HepG2 (cell line): ENCODE results near the gene GNAZ. TPM values are rescaled to one million over a fixed set of nuclear protein-coding genes. Genes with fewer than 3 reads are reported as not detected.

Experiments used
- AGO1 ChIP-seq: fragments of 200-400 bp; formaldehyde crosslinking; IDR thresholded peaks from 2 replicates; pipeline ENCODE4 v1.6.1; 2017; ENCODE audit warnings: mild to moderate bottlenecking, low read depth, low read length, moderate library complexity; ENCODE audit not compliant: poor library complexity, severe bottlenecking
- ARID4A ChIP-seq: sonication (generic); formaldehyde crosslinking; IDR thresholded peaks from 2 replicates; pipeline ENCODE4 v1.5.0; 2020; ENCODE audit warnings: mild to moderate bottlenecking, missing genetic modification reagents, borderline replicate concordance
- ASH2L ChIP-seq: fragments of 300-600, 200-600 bp; sonication (generic); IDR thresholded peaks from 2 replicates; pipeline ENCODE4 v1.7.0; 2017; ENCODE audit warnings: low read depth, mild to moderate bottlenecking, moderate library complexity, mixed read lengths, low read length; ENCODE audit not compliant: insufficient read length
- ATAD3A ChIP-seq: sonication (generic); formaldehyde crosslinking; IDR thresholded peaks from 2 replicates; pipeline ENCODE4 v1.4.0; 2020; ENCODE audit warnings: missing genetic modification reagents
- CENPX ChIP-seq: sonication (generic); formaldehyde crosslinking; IDR thresholded peaks from 2 replicates; pipeline ENCODE4 v1.9.0; 2021; ENCODE audit warnings: mild to moderate bottlenecking, missing genetic modification reagents, moderate library complexity
- CHD2 ChIP-seq: IDR thresholded peaks from 2 replicates; pipeline ENCODE4 v1.6.1; 2011; ENCODE audit warnings: low read depth, low read length, improper control_type of control experiment
- GTF3A ChIP-seq: sonication (generic); formaldehyde crosslinking; conservative IDR thresholded peaks from 2 replicates; pipeline ENCODE4 v1.4.0; 2020; ENCODE audit warnings: mild to moderate bottlenecking, missing genetic modification reagents
- HBP1 ChIP-seq: IDR thresholded peaks from 2 replicates; pipeline ENCODE4 v1.6.1; 2016; ENCODE audit warnings: low read depth, control low read depth
- HDAC1 ChIP-seq: sonication (generic); formaldehyde crosslinking; IDR thresholded peaks from 2 replicates; pipeline ENCODE4 v1.5.1; 2020; ENCODE audit warnings: mild to moderate bottlenecking, missing genetic modification reagents
- MAFK ChIP-seq, 2 experiments: IDR thresholded peaks in 1 of 2; conservative IDR thresholded peaks in 1 of 2; 2 replicates each; pipeline ENCODE4 v1.6.1; 2011; ENCODE audit warnings: improper control_type of control experiment in 2 of 2, low read length in 2 of 2
- NCOA1 ChIP-seq: sonication (generic); formaldehyde crosslinking; IDR thresholded peaks from 2 replicates; pipeline ENCODE4 v1.9.0; 2021; ENCODE audit warnings: missing genetic modification reagents
- NFYB ChIP-seq: sonication (generic); formaldehyde crosslinking; IDR thresholded peaks from 2 replicates; pipeline ENCODE4 v1.4.0; 2020; ENCODE audit warnings: missing genetic modification reagents
- RBM22 ChIP-seq: fragments of 200-400 bp; formaldehyde crosslinking; optimal IDR thresholded peaks from 2 replicates; pipeline ENCODE3; 2017; ENCODE audit warnings: mild to moderate bottlenecking, low read length, moderate library complexity
- SP1 ChIP-seq, 2 experiments: fragments of 450-650 bp in 1 of 2; sonication (generic) in 1 of 2; formaldehyde crosslinking in 1 of 2; IDR thresholded peaks; 2 replicates each; pipeline versions ENCODE4 v1.4.0 to v1.6.1; 2016 to 2020; ENCODE audit warnings: missing genetic modification reagents in 1 of 2
- SPEN ChIP-seq: sonication (generic); formaldehyde crosslinking; IDR thresholded peaks from 2 replicates; pipeline ENCODE4 v1.5.1; 2020; ENCODE audit warnings: low read depth, mild to moderate bottlenecking, missing genetic modification reagents
- TRIM24 ChIP-seq: sonication (generic); formaldehyde crosslinking; IDR thresholded peaks from 2 replicates; pipeline ENCODE4 v1.8.0; 2022; ENCODE audit warnings: mild to moderate bottlenecking, missing genetic modification reagents
- XRCC5 ChIP-seq: fragments of 200-400 bp; formaldehyde crosslinking; optimal IDR thresholded peaks from 2 replicates; pipeline ENCODE3; 2017; ENCODE audit warnings: mild to moderate bottlenecking, low read length
- ZBTB33 ChIP-seq: sonication (generic); formaldehyde crosslinking; IDR thresholded peaks from 2 replicates; pipeline ENCODE4 v1.4.0; 2020; ENCODE audit warnings: missing genetic modification reagents
- ZFY ChIP-seq: sonication (generic); formaldehyde crosslinking; IDR thresholded peaks from 2 replicates; pipeline ENCODE4 v1.4.0; 2020; ENCODE audit warnings: missing genetic modification reagents
- ZNF292 ChIP-seq: sonication (generic); formaldehyde crosslinking; IDR thresholded peaks from 2 replicates; pipeline ENCODE4 v1.8.1; 2022; ENCODE audit warnings: mild to moderate bottlenecking, low read depth, missing genetic modification reagents, borderline replicate concordance
- ZNF652 ChIP-seq: IDR thresholded peaks from 2 replicates; pipeline ENCODE4 v1.6.1; 2016; ENCODE audit warnings: low read depth, borderline replicate concordance
- ZNF891 ChIP-seq: sonication (generic); formaldehyde crosslinking; IDR thresholded peaks from 2 replicates; pipeline ENCODE4 v1.5.0; 2020; ENCODE audit warnings: mild to moderate bottlenecking, missing genetic modification reagents
- polyA plus RNA-seq, 8 experiments: library from polyadenylated mRNA; depleted of rRNA in 3 of 8; stranded (reverse) in 7 of 8; unstranded in 1 of 8; fragments of >200 nt; fragmentation: Illumina TruSeq in 4 of 8; extraction: Trizol in 4 of 8; gene quantifications; 2 replicates each; pipeline versions ENCODE4 v1.2.1 to v1.2.3, GENCODE V29; 2011 to 2016; ENCODE audit warnings: low read depth in 4 of 8, missing spikeins in 1 of 8, mixed read lengths in 1 of 8; ENCODE audit not compliant: insufficient read depth in 1 of 8
- total RNA-seq, 5 experiments: library from RNA; depleted of rRNA; stranded (reverse); fragments of >200 nt; fragmentation: Illumina TruSeq; extraction: Trizol; gene quantifications; 2 replicates each; pipeline ENCODE4 v1.2.3, GENCODE V29; 2016; ENCODE audit warnings: low read depth in 1 of 5

GNAZ gene
- total and polyA plus RNA-seq, 2 of the 13 experiments (the other 11 are each of a cell fraction or from before 2014, with no cell fraction given), result 11.4 to 22.3 TPM

GRCh38 chr22:23144932-23145877 lies 74.9 kb downstream of the GNAZ start, which contains the start of gene RAB36 (continued):
- peak; percentile 67 for TF ChIP-seq NFYB (CRISPR knock-in tag)
- no peak for TF ChIP-seq GTF3A
- no peak for TF ChIP-seq HBP1 (CRISPR knock-in tag)
- TF ChIP-seq MAFK (conservative IDR thresholded peaks at IDR 0.05 in 1 of 2, IDR thresholded peaks at IDR 0.05 in 1 of 2; ENCODE audit: low read length in 2 of 2), result no peak
- no peak for TF ChIP-seq SP1 (IDR thresholded peaks at IDR 0.05)
- TF ChIP-seq SP1 (CRISPR knock-in tag; IDR thresholded peaks at IDR 0.05), result peak; percentile 69; the same call in 1 of the 2 replicates
- 0 out of 2 replicates have a peak, but pooled peaks have one; percentile 27 for TF ChIP-seq ZNF891 (CRISPR knock-in tag)
- peak; percentile 11; the same call in 1 of the 2 replicates for TF ChIP-seq ZNF292 (CRISPR knock-in tag)
- TF ChIP-seq ZBTB33 (CRISPR knock-in tag), result peak; percentile 86
- TF ChIP-seq SPEN (CRISPR knock-in tag), result peak; percentile 28; the same call in 1 of the 2 replicates
- TF ChIP-seq HDAC1 (CRISPR knock-in tag), result peak; percentile 59
- TF ChIP-seq TRIM24 (CRISPR knock-in tag), result no peak
- TF ChIP-seq ZNF652 (CRISPR knock-in tag), result no peak
- peak; percentile 55 for TF ChIP-seq AGO1
- TF ChIP-seq ASH2L, result peak; percentile 30
- TF ChIP-seq CHD2, result 0 out of 2 replicates have a peak, but pooled peaks have one; percentile 19
- TF ChIP-seq RBM22, result peak; percentile 68
- no peak for TF ChIP-seq ATAD3A (CRISPR knock-in tag)
- TF ChIP-seq XRCC5, result peak; percentile 24
- no peak for TF ChIP-seq CENPX (CRISPR knock-in tag)
- peak; percentile 73 for TF ChIP-seq ZFY (CRISPR knock-in tag)
- TF ChIP-seq ARID4A (CRISPR knock-in tag), result peak; percentile 76
- TF ChIP-seq NCOA1 (CRISPR knock-in tag), result no peak
